D721Med (cell line): Measurements from ENCODE around the gene CDON.

Experiments
- DNase-seq: peaks from one replicate; pipeline ENCODE4 v3.0.0; 2011; ENCODE audit warnings: low spot score; ENCODE audit not compliant: insufficient read length
- FAIRE-seq: peaks from 2 replicates; lab custom pipeline; 2011; peaks lifted over from hg19 to GRCh38; lab: Jason Lieb, UNC
- TF ChIP-seq, protein P1 (sequence below): IDR thresholded peaks from 2 replicates; pipeline ENCODE4 v1.5.1; 2012; ENCODE audit warnings: mild to moderate bottlenecking, control low read depth; ENCODE audit not compliant: insufficient read depth; ENCODE audit errors: missing control alignments

CDON gene

DNA sequence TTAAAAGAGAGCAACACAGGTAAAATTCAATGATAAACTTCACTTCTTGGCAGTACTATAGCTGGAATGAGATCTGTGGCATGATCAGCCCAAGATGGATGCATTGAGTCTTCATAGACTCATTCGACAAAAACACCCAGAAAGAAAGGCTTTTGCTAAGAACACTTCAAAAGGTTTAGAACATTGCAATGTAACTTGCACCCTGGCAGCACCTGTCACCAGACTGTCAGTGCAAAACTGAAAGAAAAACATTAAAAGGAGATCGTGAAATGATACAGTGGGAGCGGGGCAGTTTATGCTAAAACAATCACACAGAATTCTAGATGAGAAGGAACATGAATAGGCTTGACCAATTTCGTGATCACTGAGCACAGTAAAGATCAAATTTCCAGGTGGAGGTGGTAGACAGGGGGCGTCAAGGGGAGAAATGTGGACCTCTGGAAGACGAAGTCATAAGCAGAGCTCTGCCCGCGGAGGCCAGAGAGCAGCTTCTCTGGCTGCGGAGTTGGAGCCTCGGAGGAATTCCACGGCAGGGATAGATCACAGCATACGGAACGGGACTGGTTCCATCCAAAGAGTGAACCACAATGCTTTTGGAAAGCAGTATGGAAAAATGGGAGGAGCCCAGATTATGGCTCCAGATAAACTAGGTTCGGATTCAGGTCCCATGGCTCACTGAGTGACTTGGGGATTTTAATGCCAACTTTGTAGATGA, 104.9 kb downstream of the CDON start:
- FAIRE-seq (no peak), DNase-seq (no peak)
- TF ChIP-seq, protein P1, sequence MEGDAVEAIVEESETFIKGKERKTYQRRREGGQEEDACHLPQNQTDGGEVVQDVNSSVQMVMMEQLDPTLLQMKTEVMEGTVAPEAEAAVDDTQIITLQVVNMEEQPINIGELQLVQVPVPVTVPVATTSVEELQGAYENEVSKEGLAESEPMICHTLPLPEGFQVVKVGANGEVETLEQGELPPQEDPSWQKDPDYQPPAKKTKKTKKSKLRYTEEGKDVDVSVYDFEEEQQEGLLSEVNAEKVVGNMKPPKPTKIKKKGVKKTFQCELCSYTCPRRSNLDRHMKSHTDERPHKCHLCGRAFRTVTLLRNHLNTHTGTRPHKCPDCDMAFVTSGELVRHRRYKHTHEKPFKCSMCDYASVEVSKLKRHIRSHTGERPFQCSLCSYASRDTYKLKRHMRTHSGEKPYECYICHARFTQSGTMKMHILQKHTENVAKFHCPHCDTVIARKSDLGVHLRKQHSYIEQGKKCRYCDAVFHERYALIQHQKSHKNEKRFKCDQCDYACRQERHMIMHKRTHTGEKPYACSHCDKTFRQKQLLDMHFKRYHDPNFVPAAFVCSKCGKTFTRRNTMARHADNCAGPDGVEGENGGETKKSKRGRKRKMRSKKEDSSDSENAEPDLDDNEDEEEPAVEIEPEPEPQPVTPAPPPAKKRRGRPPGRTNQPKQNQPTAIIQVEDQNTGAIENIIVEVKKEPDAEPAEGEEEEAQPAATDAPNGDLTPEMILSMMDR: no peak

DNA sequence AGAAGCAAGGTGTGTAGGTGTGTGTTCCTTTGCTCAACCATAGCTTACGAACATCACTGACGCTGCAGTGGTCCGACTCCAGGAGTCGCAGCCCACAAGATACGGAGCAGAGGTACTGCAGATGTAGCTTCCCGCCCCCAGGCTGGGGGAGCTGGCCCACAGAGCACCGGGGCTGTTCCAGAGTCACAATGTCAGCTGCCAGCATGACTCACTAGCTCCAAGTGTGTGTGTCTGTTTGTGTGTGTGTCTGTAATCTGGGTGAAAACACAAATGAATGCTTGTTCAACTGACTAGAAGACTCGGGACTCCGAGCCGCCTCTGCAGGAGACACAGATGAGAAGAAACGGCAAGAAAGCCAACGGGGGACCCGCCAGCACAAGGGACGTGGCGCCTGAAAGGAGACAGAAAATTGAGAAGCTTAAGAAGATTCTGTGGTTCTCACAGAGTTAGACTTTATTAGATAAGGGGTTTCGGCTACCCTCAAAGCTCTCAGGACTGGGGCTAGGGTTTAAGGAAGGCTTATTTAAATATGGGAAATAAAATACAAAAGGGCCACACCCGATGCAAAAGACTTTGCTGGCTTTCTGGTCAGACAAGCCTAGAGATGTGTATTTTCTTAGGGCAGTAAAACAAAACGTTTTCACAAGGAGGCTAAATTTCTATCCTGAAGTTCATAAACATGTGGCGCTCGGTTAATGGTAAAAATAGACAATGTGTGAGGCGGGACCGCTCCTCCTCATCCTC, 106.1 kb downstream of the CDON start:
- DNase-seq (no peak), FAIRE-seq (no peak)
- TF ChIP-seq, protein P1: no peak

DNA sequence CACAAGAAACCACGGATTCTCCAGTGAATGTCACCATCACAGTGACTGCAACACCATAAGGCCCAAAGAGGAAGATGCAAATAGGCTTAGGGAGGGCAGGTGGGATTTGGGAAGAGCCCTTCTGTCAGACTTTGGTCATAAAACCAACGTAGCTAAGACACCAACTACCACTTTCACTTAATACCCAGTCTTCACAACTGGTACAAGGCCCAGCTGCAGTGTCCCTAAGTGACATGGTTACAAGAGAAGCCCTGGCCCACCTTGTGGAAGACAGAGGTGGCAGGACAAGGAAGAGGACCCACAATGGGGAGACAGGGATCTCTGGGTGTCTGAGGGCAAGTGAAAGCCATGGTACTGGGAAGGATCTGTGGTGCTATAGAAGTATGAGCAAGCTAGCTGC, 106.8 kb downstream of the CDON start:
- TF ChIP-seq, protein P1: no peak
- FAIRE-seq: no peak
- DNase-seq: no peak

DNA sequence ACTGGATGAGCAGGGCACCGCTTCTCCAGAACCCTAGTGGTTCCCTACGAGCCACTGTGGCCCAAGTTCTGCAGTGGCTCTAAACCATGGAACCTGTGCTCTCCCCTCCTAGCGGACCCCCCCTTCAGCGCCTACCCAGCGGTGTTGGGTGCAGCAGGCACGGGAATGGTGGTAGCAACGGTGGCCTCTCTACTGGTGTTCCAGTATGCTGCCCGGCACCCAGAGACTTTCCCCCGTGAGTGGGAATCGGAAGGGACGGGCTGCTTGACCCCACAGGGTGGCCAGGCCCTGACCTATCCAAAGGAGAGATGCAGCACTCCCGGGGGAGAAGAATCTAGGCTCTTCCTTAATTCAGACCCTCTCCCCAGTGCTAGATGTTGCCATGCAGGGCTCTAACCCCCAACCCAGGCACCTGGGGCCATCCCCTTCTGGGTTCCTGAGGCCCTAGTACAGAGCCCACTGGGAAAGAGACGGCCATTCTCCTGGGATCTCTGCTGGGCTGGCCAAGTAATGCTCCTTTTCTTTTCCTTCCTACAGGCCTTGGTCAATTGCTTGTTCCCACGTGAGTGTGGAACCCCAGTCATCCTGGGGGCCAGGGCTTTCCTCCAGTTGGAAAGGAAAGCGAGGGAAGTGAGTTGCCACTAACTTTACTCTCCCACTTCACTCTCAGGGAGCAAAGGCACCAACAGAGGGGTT, 107.6 kb downstream of the CDON start:
- FAIRE-seq: no peak
- TF ChIP-seq, protein P1: no peak

DNA sequence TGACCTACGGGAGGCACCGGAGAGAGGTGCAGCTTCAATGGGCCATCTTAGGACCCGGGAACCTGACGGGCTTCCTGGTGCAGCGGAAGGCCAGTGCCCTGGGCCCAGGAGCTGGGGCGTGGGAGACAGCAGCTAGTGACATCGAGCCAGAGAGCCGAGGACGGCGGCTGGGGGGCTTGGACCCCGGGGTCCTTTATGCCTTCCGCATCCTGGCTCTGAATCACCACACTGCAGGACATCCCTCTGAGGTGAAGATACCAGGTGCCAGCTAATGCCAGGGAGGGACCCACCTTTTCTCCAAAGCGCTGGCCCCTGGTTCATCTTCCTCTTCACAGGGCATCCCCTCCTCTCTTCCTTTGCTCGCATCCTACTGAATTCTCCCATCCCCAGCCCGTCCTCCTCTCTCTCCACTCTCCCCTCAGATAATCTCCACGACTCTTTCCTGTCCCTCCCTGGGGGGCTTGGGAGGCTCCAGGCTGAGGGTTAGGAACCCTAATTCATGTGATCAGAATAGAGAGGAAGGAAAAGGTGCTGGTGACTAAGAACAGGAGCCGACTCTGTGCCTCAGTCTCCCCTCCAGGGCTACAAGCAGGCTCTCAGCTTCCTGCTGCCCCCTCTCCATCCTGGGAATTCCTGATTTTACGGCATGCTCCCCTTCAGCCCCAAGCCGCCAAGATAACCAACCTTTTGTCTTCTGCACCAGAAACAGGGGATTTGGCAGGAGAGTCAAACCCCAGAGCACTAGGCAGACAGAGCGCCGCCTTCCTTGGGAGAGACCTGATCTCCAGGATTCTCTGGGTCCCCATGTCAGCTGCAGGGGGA, 108.3 kb downstream of the CDON start:
- DNase-seq (no peak), FAIRE-seq (no peak)
- TF ChIP-seq, protein P1: no peak

More for the DNA sequence above, 107.6 kb downstream of the CDON start:
- no peak for DNase-seq

DNA sequence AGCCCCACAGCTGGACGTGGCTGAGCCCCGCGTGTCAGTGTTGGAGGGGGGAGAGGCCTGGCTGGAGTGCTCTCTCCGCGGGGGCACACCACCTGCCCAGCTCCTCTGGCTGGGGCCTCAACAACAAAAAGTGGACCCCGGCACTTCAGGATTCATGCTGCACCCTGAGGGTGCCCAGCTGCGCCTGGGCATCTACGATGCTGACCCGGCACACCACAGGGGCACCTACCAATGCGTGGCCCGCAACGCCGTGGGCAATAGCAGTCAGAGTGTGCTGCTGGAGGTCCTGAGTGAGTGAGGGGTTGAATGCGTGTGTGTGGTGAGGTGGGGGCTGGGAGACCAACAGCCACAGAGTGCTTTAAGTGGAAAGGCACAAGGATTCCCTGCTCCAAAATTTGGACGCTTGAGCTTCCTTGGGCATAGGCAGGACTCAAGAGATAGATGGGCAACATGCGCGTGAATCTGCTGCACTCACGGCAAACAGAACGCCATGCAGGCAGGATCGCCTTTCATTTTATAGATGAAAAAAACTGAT, 109.2 kb downstream of the CDON start:
- DNase-seq (no peak), FAIRE-seq (no peak)
- TF ChIP-seq, protein P1: no peak
